ENCODE data around the gene SIT1. TPM values are rescaled to one million over a fixed set of nuclear protein-coding genes. Genes with fewer than 3 reads are reported as not detected.

Gene SIT1
- polyA plus RNA-seq, 3 donors, result 0.27 to 0.36 TPM; not detected in 1

DNA sequence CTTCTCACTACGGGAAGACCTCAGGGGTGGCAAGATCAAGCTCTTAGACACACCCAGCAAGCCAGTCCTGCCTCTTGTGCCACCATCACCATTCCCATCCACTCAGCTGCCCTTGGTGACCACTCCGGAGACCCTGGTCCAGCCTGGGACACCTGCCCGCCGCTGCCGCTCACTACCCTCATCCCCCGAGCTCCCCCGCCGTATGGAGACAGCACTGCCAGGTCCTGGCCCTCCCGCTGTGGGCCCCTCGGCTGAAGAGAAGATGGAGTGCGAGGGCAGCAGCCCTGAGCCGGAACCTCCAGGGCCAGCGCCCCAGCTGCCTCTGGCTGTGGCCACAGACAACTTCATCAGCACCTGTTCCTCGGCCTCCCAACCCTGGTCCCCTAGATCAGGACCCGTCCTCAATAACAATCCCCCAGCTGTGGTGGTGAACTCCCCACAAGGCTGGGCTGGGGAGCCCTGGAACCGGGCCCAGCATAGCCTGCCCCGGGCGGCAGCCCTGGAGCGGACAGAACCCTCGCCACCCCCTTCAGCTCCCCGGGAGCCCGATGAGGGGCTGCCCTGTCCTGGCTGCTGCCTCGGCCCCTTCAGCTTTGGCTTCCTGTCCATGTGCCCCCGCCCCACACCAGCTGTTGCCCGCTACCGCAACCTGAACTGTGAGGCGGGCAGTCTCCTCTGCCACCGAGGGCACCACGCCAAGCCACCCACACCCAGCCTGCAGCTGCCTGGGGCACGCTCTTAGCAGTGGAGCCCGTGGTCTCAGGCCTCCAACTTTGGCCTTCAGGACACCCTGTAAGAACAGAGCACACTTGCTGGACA lies 41.5 kb downstream of the SIT1 start:
- H3K27ac ChIP-seq (ENCODE audit: low read depth in 1 of 2, low read length in 2 of 2), result no peak overlapping the region
- no peak overlapping the region for H3K4me3 ChIP-seq (replicated peaks in 1 of 3; ENCODE audit: low read depth in 2 of 3, low read length in 3 of 3)
- no peak for DNase-seq
- no peaks in the 10 kb centered on the region for H3K9me3 Mint-ChIP-seq
- H3K27ac Mint-ChIP-seq, result peak overlapping the region in 2 of 7 donors; percentile 44 to 59
- H3K27me3 Mint-ChIP-seq (ENCODE audit: low read depth in 3 of 3), result peaks cover 1 to 3% (median 2%) of the 10 kb centered on the region in 3 donors
- TF ChIP-seq, protein P1, sequence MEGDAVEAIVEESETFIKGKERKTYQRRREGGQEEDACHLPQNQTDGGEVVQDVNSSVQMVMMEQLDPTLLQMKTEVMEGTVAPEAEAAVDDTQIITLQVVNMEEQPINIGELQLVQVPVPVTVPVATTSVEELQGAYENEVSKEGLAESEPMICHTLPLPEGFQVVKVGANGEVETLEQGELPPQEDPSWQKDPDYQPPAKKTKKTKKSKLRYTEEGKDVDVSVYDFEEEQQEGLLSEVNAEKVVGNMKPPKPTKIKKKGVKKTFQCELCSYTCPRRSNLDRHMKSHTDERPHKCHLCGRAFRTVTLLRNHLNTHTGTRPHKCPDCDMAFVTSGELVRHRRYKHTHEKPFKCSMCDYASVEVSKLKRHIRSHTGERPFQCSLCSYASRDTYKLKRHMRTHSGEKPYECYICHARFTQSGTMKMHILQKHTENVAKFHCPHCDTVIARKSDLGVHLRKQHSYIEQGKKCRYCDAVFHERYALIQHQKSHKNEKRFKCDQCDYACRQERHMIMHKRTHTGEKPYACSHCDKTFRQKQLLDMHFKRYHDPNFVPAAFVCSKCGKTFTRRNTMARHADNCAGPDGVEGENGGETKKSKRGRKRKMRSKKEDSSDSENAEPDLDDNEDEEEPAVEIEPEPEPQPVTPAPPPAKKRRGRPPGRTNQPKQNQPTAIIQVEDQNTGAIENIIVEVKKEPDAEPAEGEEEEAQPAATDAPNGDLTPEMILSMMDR (IDR thresholded peaks at IDR 0.05), result no peak
- WGBS (ENCODE audit: insufficient coverage), result 95% methylated on average over 31 of the region's 31 CpGs
- H3K36me3 Mint-ChIP-seq, result peaks cover 25 to 29% of the 10 kb centered on the region in 2 donors
- intact Hi-C loops (cut with micrococcal nuclease), result loop anchor here (5.0 to 10.0 kb wide), 5 partner anchors 48 to 206 kb away; partner anchors contain the start of genes CCDC107 (in 1 of the 2), CREB3 (in 1 of the 2), GBA2 (in 1 of the 2) and HINT2 (in 1 of the 2)
- no peak overlapping the region for H2AFZ ChIP-seq (ENCODE audit: insufficient read depth, low read depth, low read length, poor library complexity, severe bottlenecking)
- no peak overlapping the region for H3K4me3 Mint-ChIP-seq
- H3K9me3 ChIP-seq (replicated peaks in 1 of 2; ENCODE audit: control insufficient read depth in 1 of 2, insufficient read depth in 1 of 2, low read length in 2 of 2), result no peaks in the 10 kb centered on the region
- H3K4me1 ChIP-seq (ENCODE audit: control insufficient read depth in 1 of 2, insufficient read depth in 2 of 2, low read length in 2 of 2), result peaks cover 18 to 23% of the 10 kb centered on the region in 2 donors
- peaks cover 26% of the 10 kb centered on the region for H3K4me1 Mint-ChIP-seq
- peaks cover 28% of the 10 kb centered on the region in 2 donors for H3K36me3 ChIP-seq (replicated peaks in 1 of 2; ENCODE audit: control insufficient read depth in 1 of 2, insufficient read depth in 2 of 2, low read length in 2 of 2)
- no peaks in the 10 kb centered on the region for H3K27me3 ChIP-seq (ENCODE audit: control insufficient read depth in 2 of 2, insufficient read depth in 2 of 2, low read length in 2 of 2)
- no peak overlapping the region for H3K4me2 ChIP-seq (replicated peaks; ENCODE audit: extremely low read depth, low read length, poor library complexity, severe bottlenecking)
- H4K20me1 ChIP-seq (ENCODE audit: insufficient read depth, low read length), result peaks cover 13% of the 10 kb centered on the region
- H3K9ac ChIP-seq (ENCODE audit: insufficient read depth, low read length, poor library complexity, severe bottlenecking), result no peak overlapping the region
- peaks cover 12% of the 10 kb centered on the region for H3K79me2 ChIP-seq (ENCODE audit: insufficient read depth, low read length)

DNA sequence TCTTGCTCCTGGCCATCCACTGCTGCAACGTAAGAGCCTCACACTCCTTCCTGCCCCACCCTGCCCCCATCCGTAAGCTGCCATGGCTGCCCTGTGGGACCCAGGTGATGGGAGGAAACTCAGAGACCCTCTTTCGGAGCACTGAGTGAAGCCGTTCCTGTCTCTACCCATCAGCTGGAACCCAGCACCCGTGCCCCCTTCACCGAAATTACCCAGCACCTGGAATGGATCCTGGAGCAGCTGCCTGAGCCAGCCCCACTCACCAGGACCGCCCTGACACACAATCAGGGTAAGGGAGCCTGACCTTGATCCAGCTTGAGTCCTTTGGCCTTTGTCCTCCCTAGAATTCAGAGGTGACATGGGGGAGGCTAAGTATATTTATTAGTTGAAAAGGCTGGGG lies 42.5 kb downstream of the SIT1 start:
- WGBS (ENCODE audit: insufficient coverage), result 98% methylated on average over 6 of the region's 7 CpGs
- Histone ChIP-seq H3K27me3 (ENCODE audit: control insufficient read depth in 2 of 2, insufficient read depth in 2 of 2, low read length in 2 of 2) (no peaks in the 10 kb centered on the region), H3K36me3 (replicated peaks in 1 of 2; ENCODE audit: control insufficient read depth in 1 of 2, insufficient read depth in 2 of 2, low read length in 2 of 2) (peaks cover 28% of the 10 kb centered on the region in 2 donors), H3K9me3 (replicated peaks in 1 of 2; ENCODE audit: control insufficient read depth in 1 of 2, insufficient read depth in 1 of 2, low read length in 2 of 2) (no peaks in the 10 kb centered on the region), H3K4me1 (ENCODE audit: control insufficient read depth in 1 of 2, insufficient read depth in 2 of 2, low read length in 2 of 2) (peaks cover 23 to 29% of the 10 kb centered on the region in 2 donors), H3K9ac (ENCODE audit: insufficient read depth, low read length, poor library complexity, severe bottlenecking) (no peak overlapping the region), H4K20me1 (ENCODE audit: insufficient read depth, low read length) (peaks cover 13% of the 10 kb centered on the region), H3K4me2 (replicated peaks; ENCODE audit: extremely low read depth, low read length, poor library complexity, severe bottlenecking) (no peak overlapping the region), H3K27ac (ENCODE audit: low read depth in 1 of 2, low read length in 2 of 2) (no peak overlapping the region), H3K4me3 (replicated peaks in 1 of 3; ENCODE audit: low read depth in 2 of 3, low read length in 3 of 3) (no peak overlapping the region), H3K79me2 (ENCODE audit: insufficient read depth, low read length) (peaks cover 12% of the 10 kb centered on the region), H2AFZ (ENCODE audit: insufficient read depth, low read depth, low read length, poor library complexity, severe bottlenecking) (no peak overlapping the region)
- H3K27ac Mint-ChIP-seq, result no peak overlapping the region
- no peak overlapping the region for H3K4me3 Mint-ChIP-seq
- H3K9me3 Mint-ChIP-seq, result no peaks in the 10 kb centered on the region
- TF ChIP-seq, protein P1 (IDR thresholded peaks at IDR 0.05), result no peak
- peaks cover 25 to 29% of the 10 kb centered on the region in 2 donors for H3K36me3 Mint-ChIP-seq
- peaks cover 34% of the 10 kb centered on the region for H3K4me1 Mint-ChIP-seq
- intact Hi-C loops (cut with micrococcal nuclease), result loop anchor here (5.0 to 10.0 kb wide), 5 partner anchors 49 to 207 kb away; partner anchors contain the start of genes CCDC107 (in 1 of the 2), CREB3 (in 1 of the 2), GBA2 (in 1 of the 2) and HINT2 (in 1 of the 2)
- no peaks in the 10 kb centered on the region for H3K27me3 Mint-ChIP-seq (ENCODE audit: low read depth in 3 of 3)
- DNase-seq, result no peak
